HepG2 (cell line): Measurements from ENCODE around the gene GALP. TPM values are rescaled to one million over a fixed set of nuclear protein-coding genes. Genes with fewer than 3 reads are reported as not detected.

Experiments used
- FOXK1 ChIP-seq: sonication (generic); formaldehyde crosslinking; IDR thresholded peaks from 2 replicates; pipeline ENCODE4 v1.4.0; 2020; ENCODE audit warnings: low read depth, missing genetic modification reagents, borderline replicate concordance
- FOXO1 ChIP-seq: sonication (generic); formaldehyde crosslinking; IDR thresholded peaks from 2 replicates; pipeline ENCODE4 v1.4.0; 2020; ENCODE audit warnings: missing genetic modification reagents
- HNRNPK ChIP-seq: fragments of 200-400 bp; formaldehyde crosslinking; IDR thresholded peaks from 2 replicates; pipeline ENCODE4 v1.6.1; 2018; ENCODE audit warnings: low read length, low read depth, moderate library complexity, mild to moderate bottlenecking; ENCODE audit not compliant: poor library complexity, severe bottlenecking
- KLF6 ChIP-seq: IDR thresholded peaks from 2 replicates; pipeline ENCODE4 v1.8.0; 2016; ENCODE audit warnings: missing biosample characterization, missing genetic modification reagents
- MED1 ChIP-seq: sonication (generic); formaldehyde crosslinking; IDR thresholded peaks from 2 replicates; pipeline ENCODE4 v1.4.0; 2020; ENCODE audit warnings: missing genetic modification reagents
- MTA1 ChIP-seq: sonication (generic); formaldehyde crosslinking; IDR thresholded peaks from 2 replicates; pipeline ENCODE4 v1.4.0; 2020; ENCODE audit warnings: missing genetic modification reagents, mild to moderate bottlenecking, borderline replicate concordance
- MXD4 ChIP-seq: IDR thresholded peaks from 2 replicates; pipeline ENCODE4 v1.6.1; 2016; ENCODE audit warnings: mild to moderate bottlenecking, missing biosample characterization, missing genetic modification reagents
- NFRKB ChIP-seq: fragments of 450-650 bp; IDR thresholded peaks from 2 replicates; pipeline ENCODE4 v1.6.1; 2017
- NKX3-1 ChIP-seq: sonication (generic); formaldehyde crosslinking; IDR thresholded peaks from 2 replicates; pipeline ENCODE4 v1.5.0; 2020; ENCODE audit warnings: missing genetic modification reagents
- RBFOX2 ChIP-seq: fragments of 200-400 bp; formaldehyde crosslinking; IDR thresholded peaks from 2 replicates; pipeline ENCODE4 v1.6.1; 2017; ENCODE audit warnings: low read depth, mild to moderate bottlenecking, low read length
- RFXAP ChIP-seq: sonication (generic); formaldehyde crosslinking; IDR thresholded peaks from 2 replicates; pipeline ENCODE4 v1.4.0; 2020; ENCODE audit warnings: missing genetic modification reagents, borderline replicate concordance
- SALL1 ChIP-seq: sonication (generic); formaldehyde crosslinking; IDR thresholded peaks from 2 replicates; pipeline ENCODE4 v1.8.0; 2022; ENCODE audit warnings: mild to moderate bottlenecking, missing genetic modification reagents
- SIX1 ChIP-seq: sonication (generic); formaldehyde crosslinking; IDR thresholded peaks from 2 replicates; pipeline ENCODE4 v1.4.0; 2020; ENCODE audit warnings: missing genetic modification reagents, borderline replicate concordance
- SPEN ChIP-seq: sonication (generic); formaldehyde crosslinking; IDR thresholded peaks from 2 replicates; pipeline ENCODE4 v1.5.1; 2020; ENCODE audit warnings: low read depth, mild to moderate bottlenecking, missing genetic modification reagents
- STAG1 ChIP-seq: sonication (generic); formaldehyde crosslinking; IDR thresholded peaks from 2 replicates; pipeline ENCODE4 v1.4.0; 2020; ENCODE audit warnings: missing genetic modification reagents
- THAP8 ChIP-seq: sonication (generic); formaldehyde crosslinking; IDR thresholded peaks from 2 replicates; pipeline ENCODE4 v1.5.1; 2020; ENCODE audit warnings: missing genetic modification reagents, mild to moderate bottlenecking, borderline replicate concordance
- TRIM22 ChIP-seq: fragments of 450-650 bp; IDR thresholded peaks from 2 replicates; pipeline ENCODE4 v1.6.1; 2017
- WIZ ChIP-seq: sonication (generic); formaldehyde crosslinking; IDR thresholded peaks from 2 replicates; pipeline ENCODE4 v1.5.1; 2020; ENCODE audit warnings: mild to moderate bottlenecking, missing genetic modification reagents
- ZFP37 ChIP-seq: sonication (generic); formaldehyde crosslinking; IDR thresholded peaks from 2 replicates; pipeline ENCODE4 v1.4.0; 2020; ENCODE audit warnings: missing genetic modification reagents, borderline replicate concordance
- ZFP62 ChIP-seq: sonication (generic); formaldehyde crosslinking; IDR thresholded peaks from 2 replicates; pipeline ENCODE4 v1.4.0; 2020; ENCODE audit warnings: missing genetic modification reagents
- ZNF274 ChIP-seq: sonication (generic); formaldehyde crosslinking; IDR thresholded peaks from 2 replicates; pipeline ENCODE4 v1.5.1; 2020; ENCODE audit warnings: mild to moderate bottlenecking, missing genetic modification reagents
- ZNF292 ChIP-seq: sonication (generic); formaldehyde crosslinking; IDR thresholded peaks from 2 replicates; pipeline ENCODE4 v1.8.1; 2022; ENCODE audit warnings: mild to moderate bottlenecking, low read depth, missing genetic modification reagents, borderline replicate concordance
- ZNF326 ChIP-seq: sonication (generic); formaldehyde crosslinking; IDR thresholded peaks from 2 replicates; pipeline ENCODE4 v1.4.0; 2020; ENCODE audit warnings: missing genetic modification reagents, borderline replicate concordance
- ZNF354B ChIP-seq: sonication (generic); formaldehyde crosslinking; IDR thresholded peaks from 2 replicates; pipeline ENCODE4 v1.8.0; 2022; ENCODE audit warnings: mild to moderate bottlenecking, missing genetic modification reagents
- ZNF432 ChIP-seq: sonication (generic); formaldehyde crosslinking; IDR thresholded peaks from 2 replicates; pipeline ENCODE4 v1.5.0; 2020; ENCODE audit warnings: missing genetic modification reagents, mild to moderate bottlenecking, borderline replicate concordance
- ZNF615 ChIP-seq: sonication (generic); formaldehyde crosslinking; IDR thresholded peaks from 2 replicates; pipeline ENCODE4 v1.5.0; 2020; ENCODE audit warnings: mild to moderate bottlenecking, missing genetic modification reagents, borderline replicate concordance
- ZNF652 ChIP-seq: IDR thresholded peaks from 2 replicates; pipeline ENCODE4 v1.6.1; 2016; ENCODE audit warnings: low read depth, borderline replicate concordance
- ZNF720 ChIP-seq: sonication (generic); formaldehyde crosslinking; IDR thresholded peaks from 2 replicates; pipeline ENCODE4 v1.4.0; 2020; ENCODE audit warnings: missing genetic modification reagents
- ZUFSP ChIP-seq: sonication (generic); formaldehyde crosslinking; IDR thresholded peaks from 2 replicates; pipeline ENCODE4 v1.9.0; 2021; ENCODE audit warnings: missing genetic modification reagents, mild to moderate bottlenecking, borderline replicate concordance
- polyA plus RNA-seq, 8 experiments: library from polyadenylated mRNA; depleted of rRNA in 3 of 8; stranded (reverse) in 7 of 8; unstranded in 1 of 8; fragments of >200 nt; fragmentation: Illumina TruSeq in 4 of 8; extraction: Trizol in 4 of 8; gene quantifications; 2 replicates each; pipeline versions ENCODE4 v1.2.1 to v1.2.3, GENCODE V29; 2011 to 2016; ENCODE audit warnings: low read depth in 4 of 8, missing spikeins in 1 of 8, mixed read lengths in 1 of 8; ENCODE audit not compliant: insufficient read depth in 1 of 8
- total RNA-seq, 5 experiments: library from RNA; depleted of rRNA; stranded (reverse); fragments of >200 nt; fragmentation: Illumina TruSeq; extraction: Trizol; gene quantifications; 2 replicates each; pipeline ENCODE4 v1.2.3, GENCODE V29; 2016; ENCODE audit warnings: low read depth in 1 of 5

GALP gene
- total and polyA plus RNA-seq, 2 of the 13 experiments (the other 11 are each of a cell fraction or from before 2014, with no cell fraction given): not detected

GRCh38 chr19:56142897-56143434 is 32.8 kb upstream of the GALP start (continued):
- TF ChIP-seq RBFOX2 (no peak), THAP8 (CRISPR knock-in tag) (no peak), ZNF720 (CRISPR knock-in tag) (no peak), SPEN (CRISPR knock-in tag) (no peak), NFRKB (no peak), MTA1 (CRISPR knock-in tag) (0 out of 2 replicates have a peak, but pooled peaks have one; percentile 55), SIX1 (no peak), ZUFSP (no peak), MED1 (CRISPR knock-in tag) (peak; percentile 59), ZNF652 (CRISPR knock-in tag) (0 out of 2 replicates have a peak, but pooled peaks have one; percentile 2), SALL1 (CRISPR knock-in tag) (peak; percentile 40; the same call in 1 of the 2 replicates), NKX3-1 (no peak), HNRNPK (no peak), ZNF354B (CRISPR knock-in tag) (no peak), ZFP37 (no peak), ZNF615 (CRISPR knock-in tag) (no peak), ZNF432 (CRISPR knock-in tag) (no peak), ZNF274 (CRISPR knock-in tag) (peak; percentile 9; the same call in 1 of the 2 replicates), TRIM22 (no peak), KLF6 (no peak), FOXK1 (CRISPR knock-in tag) (no peak), ZNF292 (CRISPR knock-in tag) (no peak), MXD4 (CRISPR knock-in tag) (0 out of 2 replicates have a peak, but pooled peaks have one; percentile 32), ZNF326 (CRISPR knock-in tag) (no peak), RFXAP (CRISPR knock-in tag) (no peak), FOXO1 (CRISPR knock-in tag) (no peak; the same call in 1 of the 2 replicates), ZFP62 (CRISPR knock-in tag) (no peak), WIZ (0 out of 2 replicates have a peak, but pooled peaks have one; percentile 39), STAG1 (CRISPR knock-in tag) (no peak)
